ENCODE measurements around the gene CBR4.

DNA sequence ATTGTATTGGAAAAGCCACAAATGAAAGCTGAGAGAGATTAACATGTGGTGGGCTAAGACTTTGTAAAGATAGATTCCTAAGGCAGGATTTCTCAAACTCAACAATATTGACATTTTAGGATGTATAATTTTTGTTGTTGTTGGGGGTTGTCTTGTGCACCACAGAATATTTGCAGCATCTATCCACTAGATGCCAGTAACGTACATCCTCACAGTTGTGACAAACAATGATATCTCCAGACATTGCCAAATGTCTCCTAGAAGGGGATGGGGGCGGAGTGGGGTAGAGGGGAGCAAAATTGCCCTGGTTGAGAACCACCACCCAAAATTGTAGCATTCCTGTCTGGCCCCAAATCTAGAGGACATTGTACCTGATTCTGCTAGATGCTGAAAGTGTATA, 14.7 kb upstream of the CBR4 start:
- TF ChIP-seq, protein P1, sequence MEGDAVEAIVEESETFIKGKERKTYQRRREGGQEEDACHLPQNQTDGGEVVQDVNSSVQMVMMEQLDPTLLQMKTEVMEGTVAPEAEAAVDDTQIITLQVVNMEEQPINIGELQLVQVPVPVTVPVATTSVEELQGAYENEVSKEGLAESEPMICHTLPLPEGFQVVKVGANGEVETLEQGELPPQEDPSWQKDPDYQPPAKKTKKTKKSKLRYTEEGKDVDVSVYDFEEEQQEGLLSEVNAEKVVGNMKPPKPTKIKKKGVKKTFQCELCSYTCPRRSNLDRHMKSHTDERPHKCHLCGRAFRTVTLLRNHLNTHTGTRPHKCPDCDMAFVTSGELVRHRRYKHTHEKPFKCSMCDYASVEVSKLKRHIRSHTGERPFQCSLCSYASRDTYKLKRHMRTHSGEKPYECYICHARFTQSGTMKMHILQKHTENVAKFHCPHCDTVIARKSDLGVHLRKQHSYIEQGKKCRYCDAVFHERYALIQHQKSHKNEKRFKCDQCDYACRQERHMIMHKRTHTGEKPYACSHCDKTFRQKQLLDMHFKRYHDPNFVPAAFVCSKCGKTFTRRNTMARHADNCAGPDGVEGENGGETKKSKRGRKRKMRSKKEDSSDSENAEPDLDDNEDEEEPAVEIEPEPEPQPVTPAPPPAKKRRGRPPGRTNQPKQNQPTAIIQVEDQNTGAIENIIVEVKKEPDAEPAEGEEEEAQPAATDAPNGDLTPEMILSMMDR (optimal IDR thresholded peaks at IDR 0.05 in 1 of 3, IDR thresholded peaks at IDR 0.05 in 1 of 3, conservative IDR thresholded peaks at IDR 0.05 in 1 of 3; ENCODE audit: extremely low read depth in 1 of 3, insufficient read depth in 2 of 3, low read length in 3 of 3) = peak; percentile 58 to 73 (median 67)
- TF ChIP-seq EZH2 (IDR thresholded peaks at IDR 0.05; ENCODE audit: low read length) = no peak
